ENCODE data around the gene LTB.
"Not testable (repeated sequence)": the region's sequence is repeated elsewhere in the genome, so short reads cannot be mapped to it uniquely, and the experiment has no call there.

The LTB gene

DNA sequence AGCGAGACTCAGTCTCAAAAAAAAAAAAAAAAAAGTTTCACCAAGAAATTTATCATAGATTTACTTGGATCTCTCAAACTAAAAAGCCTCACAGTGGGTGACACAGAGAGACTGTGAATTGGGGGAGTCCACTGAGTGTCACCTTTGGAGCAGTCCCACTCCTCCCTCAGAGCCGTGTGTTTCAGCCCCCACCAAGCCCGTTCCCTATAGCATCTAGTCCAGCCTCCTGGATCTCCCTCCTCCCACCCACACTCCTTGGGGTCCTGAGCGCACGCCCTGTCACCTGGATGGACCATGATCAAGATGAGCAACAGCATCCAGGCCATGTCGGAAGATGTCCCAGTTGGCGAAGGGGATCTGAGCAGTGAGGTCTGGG, 10.2 kb upstream of the LTB start:
- no peak overlapping the region for H3K27ac ChIP-seq (ENCODE audit: low read length)

DNA sequence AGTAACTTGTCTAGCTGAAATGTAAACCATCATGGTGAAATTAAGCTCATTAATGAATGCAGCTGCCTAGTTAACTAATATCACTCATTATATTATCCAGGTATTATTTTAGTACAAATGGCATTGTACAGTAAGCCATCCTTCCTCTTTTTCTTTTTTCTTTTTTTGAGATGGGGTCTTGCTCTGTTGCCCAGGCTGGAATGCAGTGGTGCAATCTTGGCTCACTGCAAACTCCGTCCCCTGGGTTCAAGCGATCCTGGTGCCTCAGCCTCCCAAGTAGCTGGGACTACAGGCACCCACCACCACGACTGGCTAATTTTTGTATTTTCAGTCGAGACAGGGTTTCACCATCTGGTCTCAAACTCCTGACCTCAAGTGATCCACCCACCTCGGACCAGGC, 8.5 kb upstream of the LTB start:
- H3K27ac ChIP-seq (ENCODE audit: low read length); H3K4me3 ChIP-seq (ENCODE audit: low read length); H3K27me3 ChIP-seq (ENCODE audit: insufficient read depth, low read length); H3K4me1 ChIP-seq (ENCODE audit: insufficient read depth, low read length); H3K36me3 ChIP-seq (ENCODE audit: insufficient read depth, low read depth, low read length); H3K9me3 ChIP-seq (ENCODE audit: insufficient read depth, low read depth, low read length); H3K9ac ChIP-seq (ENCODE audit: low read depth, low read length): not testable (repeated sequence)

More for the DNA sequence above, 10.2 kb upstream of the LTB start:
- Histone ChIP-seq H3K9ac (ENCODE audit: low read depth, low read length) (no peak overlapping the region), H3K27me3 (ENCODE audit: insufficient read depth, low read length) (no peaks in the 10 kb centered on the region), H3K9me3 (ENCODE audit: insufficient read depth, low read depth, low read length) (no peaks in the 10 kb centered on the region), H3K4me3 (ENCODE audit: low read length) (no peak overlapping the region), H3K36me3 (ENCODE audit: insufficient read depth, low read depth, low read length) (no peaks in the 10 kb centered on the region), H3K4me1 (ENCODE audit: insufficient read depth, low read length) (no peaks in the 10 kb centered on the region)

DNA sequence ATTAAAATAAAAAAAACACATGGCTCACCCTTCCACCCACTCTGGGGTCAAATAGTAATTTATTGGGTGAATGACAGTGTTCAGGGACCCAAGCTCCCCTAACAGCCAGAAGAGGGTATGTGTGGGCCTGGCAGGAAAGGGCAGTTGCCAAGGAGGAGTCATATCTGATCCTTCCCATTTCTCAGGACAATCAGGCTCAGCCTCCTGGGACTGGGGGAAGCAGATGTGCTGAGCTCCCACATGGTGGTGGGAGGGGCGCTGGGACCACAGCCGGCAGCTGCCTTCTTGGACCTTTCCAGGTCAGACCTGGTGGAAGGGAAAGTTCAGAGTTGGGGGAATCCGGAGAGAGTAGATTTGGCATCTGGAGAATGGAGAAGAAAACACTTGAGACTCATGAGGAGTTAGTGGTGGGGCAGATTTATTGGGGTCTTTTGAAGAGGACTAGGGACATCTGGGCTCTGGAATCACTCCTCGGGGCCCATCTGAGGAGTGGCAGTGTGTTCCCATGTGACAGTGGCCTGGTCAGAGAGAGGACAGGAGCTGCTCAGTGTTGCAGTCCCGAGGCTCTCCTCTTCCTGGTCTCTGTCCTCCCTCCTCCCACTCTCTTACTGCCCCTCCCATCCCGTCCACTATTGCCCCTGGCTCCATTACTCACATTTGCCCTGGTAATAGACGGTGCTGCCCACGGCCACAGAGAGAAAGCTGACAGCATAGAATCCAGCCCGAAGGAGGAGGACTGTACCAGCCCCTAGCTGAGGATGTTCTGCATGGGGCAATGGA, 6.8 kb upstream of the LTB start:
- Histone ChIP-seq H3K27me3 (ENCODE audit: insufficient read depth, low read length) (no peaks in the 10 kb centered on the region), H3K9me3 (ENCODE audit: insufficient read depth, low read depth, low read length) (no peaks in the 10 kb centered on the region), H3K27ac (ENCODE audit: low read length) (no peak overlapping the region), H3K36me3 (ENCODE audit: insufficient read depth, low read depth, low read length) (no peaks in the 10 kb centered on the region), H3K4me3 (ENCODE audit: low read length) (no peak overlapping the region), H3K9ac (ENCODE audit: low read depth, low read length) (no peak overlapping the region), H3K4me1 (ENCODE audit: insufficient read depth, low read length) (no peaks in the 10 kb centered on the region)

DNA sequence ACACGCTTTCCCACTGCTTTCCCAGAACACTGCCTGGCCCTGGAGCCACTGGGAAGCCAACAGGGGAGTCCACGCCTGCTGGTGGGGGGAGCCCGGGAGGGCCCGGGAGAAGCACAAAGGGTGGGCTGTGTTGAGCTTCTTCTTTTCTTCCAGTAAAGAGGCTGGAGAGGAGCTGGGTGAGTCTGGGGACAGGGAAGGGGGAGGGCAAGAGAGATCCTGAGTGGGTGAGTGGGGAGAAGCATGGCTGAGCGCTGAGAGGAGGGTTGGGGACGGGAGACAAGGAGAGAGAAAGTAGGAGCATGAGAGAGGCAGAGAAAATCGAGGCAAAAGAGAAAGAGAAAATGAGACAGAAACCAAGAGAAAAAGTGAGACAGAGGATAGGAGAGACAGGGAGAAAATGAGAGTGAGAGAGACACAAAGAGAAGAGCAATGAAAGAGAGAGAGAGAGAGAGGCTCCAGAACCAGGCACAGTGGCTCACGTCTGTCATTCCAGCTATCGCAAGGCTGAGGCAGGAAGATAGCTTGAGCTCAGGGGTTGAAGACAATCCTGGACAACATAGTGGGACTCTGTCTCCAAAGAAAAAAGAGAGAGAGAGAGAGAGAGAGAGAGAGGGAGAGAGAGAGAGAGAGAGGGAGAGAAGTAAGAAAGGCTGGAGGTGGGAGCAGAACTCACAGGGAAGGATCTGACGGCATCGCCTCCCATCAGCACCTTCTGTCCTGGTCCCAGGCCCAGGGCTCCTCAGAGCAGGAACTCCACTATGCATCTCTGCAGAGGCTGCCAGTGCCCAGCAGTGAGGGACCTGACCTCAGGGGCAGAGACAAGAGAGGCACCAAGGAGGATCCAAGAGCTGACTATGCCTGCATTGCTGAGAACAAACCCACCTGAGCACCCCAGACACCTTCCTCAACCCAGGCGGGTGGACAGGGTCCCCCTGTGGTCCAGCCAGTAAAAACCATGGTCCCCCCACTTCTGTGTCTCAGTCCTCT, 5.9 kb upstream of the LTB start:
- no peak overlapping the region for H3K9ac ChIP-seq (ENCODE audit: low read depth, low read length)
- H3K4me3 ChIP-seq (ENCODE audit: low read length), result no peak overlapping the region
- no peaks in the 10 kb centered on the region for H3K4me1 ChIP-seq (ENCODE audit: insufficient read depth, low read length)
- H3K27me3 ChIP-seq (ENCODE audit: insufficient read depth, low read length), result no peaks in the 10 kb centered on the region
- H3K27ac ChIP-seq (ENCODE audit: low read length), result no peak overlapping the region
- no peaks in the 10 kb centered on the region for H3K36me3 ChIP-seq (ENCODE audit: insufficient read depth, low read depth, low read length)
- H3K9me3 ChIP-seq (ENCODE audit: insufficient read depth, low read depth, low read length), result no peaks in the 10 kb centered on the region

DNA sequence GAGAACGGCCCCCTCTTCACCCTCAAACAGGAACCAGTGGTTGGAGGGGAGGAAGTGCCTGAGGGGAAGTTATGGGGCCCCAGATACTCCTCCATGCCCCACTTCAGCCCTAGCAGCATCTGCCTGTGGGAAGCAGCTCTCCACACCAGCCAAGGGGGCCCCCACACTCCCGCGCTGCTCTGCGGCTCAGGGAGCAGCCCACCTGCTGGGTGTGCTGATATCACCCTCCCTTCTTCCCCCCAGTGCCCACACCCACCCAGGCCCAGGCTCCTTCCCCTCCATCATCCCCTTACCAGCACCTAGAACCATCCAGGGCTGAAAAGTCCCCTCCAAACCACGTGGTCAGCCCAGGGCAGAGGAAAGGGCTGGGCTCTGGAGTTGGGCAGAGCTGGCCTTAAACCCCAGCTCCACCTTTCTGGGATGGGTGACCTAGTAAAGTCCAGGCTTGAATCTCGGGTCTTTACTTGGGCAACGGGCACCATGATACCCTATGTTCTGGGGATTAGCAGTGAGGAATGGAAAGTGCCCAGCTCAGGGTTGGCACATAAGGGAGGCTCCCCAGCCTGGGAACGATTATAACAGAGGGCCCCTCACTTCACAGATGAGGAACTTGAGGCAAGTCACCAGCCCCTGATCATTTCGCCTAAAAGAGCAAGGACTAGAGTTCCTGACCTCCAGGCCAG, 4.5 kb upstream of the LTB start:
- H3K4me1 ChIP-seq (ENCODE audit: insufficient read depth, low read length), result no peaks in the 10 kb centered on the region
- H3K27me3 ChIP-seq (ENCODE audit: insufficient read depth, low read length), result peaks cover 11% of the 10 kb centered on the region
- H3K9ac ChIP-seq (ENCODE audit: low read depth, low read length), result no peak overlapping the region
- no peaks in the 10 kb centered on the region for H3K36me3 ChIP-seq (ENCODE audit: insufficient read depth, low read depth, low read length)
- H3K27ac ChIP-seq (ENCODE audit: low read length), result no peak overlapping the region
- H3K4me3 ChIP-seq (ENCODE audit: low read length), result no peak overlapping the region
- H3K9me3 ChIP-seq (ENCODE audit: insufficient read depth, low read depth, low read length), result no peaks in the 10 kb centered on the region

DNA sequence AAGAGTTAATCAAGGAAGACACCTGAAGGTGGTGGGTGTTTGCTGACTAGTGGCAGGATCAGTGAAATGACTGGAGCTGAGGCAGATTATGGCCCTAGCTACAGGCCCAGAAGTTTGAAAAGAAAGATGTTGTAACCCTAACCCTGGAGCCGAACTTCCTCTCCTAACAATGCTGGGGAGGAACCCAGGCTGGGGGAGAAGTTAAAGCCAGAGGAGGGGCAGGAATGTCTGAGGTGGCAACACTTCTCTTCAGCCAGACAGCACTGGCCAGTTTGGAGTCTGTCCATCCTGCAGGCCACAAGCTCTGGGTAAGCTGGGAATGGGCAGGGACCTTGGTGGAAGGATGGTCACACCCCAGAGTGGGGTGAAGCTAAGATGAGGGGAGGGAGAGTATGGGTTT, 3.8 kb upstream of the LTB start, which contains the start of gene LST1:
Gene LST1 (plus strand): TSS at position 270 of the 400 bp plus-strand sequence. CDS start 1,023 bp downstream, outside the sequence.
- Histone ChIP-seq H3K4me1 (ENCODE audit: insufficient read depth, low read length) (no peaks in the 10 kb centered on the region), H3K27me3 (ENCODE audit: insufficient read depth, low read length) (peaks cover 18% of the 10 kb centered on the region)

DNA sequence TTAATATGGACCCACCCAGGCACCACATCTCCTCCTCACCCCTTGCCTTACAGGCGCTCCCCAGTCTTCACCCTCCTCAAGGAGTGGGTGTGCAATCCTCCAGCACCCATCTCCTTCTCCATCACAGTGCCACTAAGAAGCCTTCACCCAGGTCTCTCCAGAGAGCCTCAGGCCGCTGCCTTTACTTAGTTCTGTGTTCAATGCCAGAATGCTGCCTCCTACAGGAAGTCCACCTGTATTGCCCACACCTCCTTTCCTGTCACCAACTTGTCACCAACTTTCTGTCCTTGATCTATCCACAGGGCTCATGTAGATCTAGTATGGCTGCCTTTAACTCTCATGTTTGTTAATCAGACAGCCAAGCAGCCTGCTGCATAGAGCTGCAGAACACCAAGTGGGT, 3.3 kb upstream of the LTB start:
- Histone ChIP-seq H3K9ac (ENCODE audit: low read depth, low read length) (no peak overlapping the region), H3K36me3 (ENCODE audit: insufficient read depth, low read depth, low read length) (no peaks in the 10 kb centered on the region), H3K4me1 (ENCODE audit: insufficient read depth, low read length) (no peaks in the 10 kb centered on the region), H3K9me3 (ENCODE audit: insufficient read depth, low read depth, low read length) (no peaks in the 10 kb centered on the region), H3K27me3 (ENCODE audit: insufficient read depth, low read length) (peaks cover 21% of the 10 kb centered on the region), H3K4me3 (ENCODE audit: low read length) (no peak overlapping the region), H3K27ac (ENCODE audit: low read length) (no peak overlapping the region)

More for the DNA sequence above, 3.8 kb upstream of the LTB start, which contains the start of gene LST1:
- H3K36me3 ChIP-seq (ENCODE audit: insufficient read depth, low read depth, low read length), result no peaks in the 10 kb centered on the region
- H3K27ac ChIP-seq (ENCODE audit: low read length), result no peak within 1 kb of the TSS
- no peak within 1 kb of the TSS for H3K9ac ChIP-seq (ENCODE audit: low read depth, low read length)
- H3K4me3 ChIP-seq (ENCODE audit: low read length), result no peak within 1 kb of the TSS
- H3K9me3 ChIP-seq (ENCODE audit: insufficient read depth, low read depth, low read length), result no peaks in the 10 kb centered on the region

DNA sequence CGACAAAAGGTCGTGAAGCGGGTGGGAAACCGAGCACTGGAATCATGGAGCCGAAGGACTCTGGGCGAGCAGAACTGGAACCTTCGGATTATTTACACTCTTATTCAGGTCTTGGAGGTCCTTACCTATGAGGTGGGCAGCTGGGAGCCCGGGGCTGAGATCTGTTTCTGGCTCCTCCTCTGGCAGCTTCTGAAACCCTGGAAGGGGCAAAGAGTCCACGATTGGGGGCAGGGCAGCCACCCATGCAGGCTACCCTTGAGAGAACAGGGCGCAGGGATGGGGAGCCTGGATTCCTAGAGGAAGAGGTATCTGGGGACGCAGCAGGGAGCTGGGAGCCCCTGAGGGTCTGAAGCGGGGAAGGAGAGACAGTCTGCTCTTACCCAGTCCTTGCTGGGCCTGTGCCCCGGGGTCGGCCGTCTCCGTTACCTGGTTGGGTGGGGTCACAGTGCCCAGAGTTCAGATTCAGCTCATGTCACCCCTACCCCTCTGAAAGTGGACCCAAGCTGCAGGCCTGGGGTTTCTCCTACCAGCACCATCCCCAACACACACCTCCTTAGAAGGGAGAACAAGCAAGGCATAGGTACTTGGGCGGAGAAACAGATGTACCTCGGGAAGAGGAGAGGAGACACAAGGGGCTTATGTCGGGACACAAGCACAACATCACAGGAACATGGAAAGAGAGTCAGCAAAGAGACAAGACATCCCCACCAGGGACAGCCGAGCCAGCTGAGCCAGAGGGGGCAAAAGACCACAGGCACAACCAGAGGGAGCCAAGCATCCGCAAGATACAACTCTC, 592 bp downstream of the LTB start:
- no peaks in the 10 kb centered on the region; the same call in 1 of the 2 replicates for H3K4me1 ChIP-seq (ENCODE audit: insufficient read depth, low read length)

DNA sequence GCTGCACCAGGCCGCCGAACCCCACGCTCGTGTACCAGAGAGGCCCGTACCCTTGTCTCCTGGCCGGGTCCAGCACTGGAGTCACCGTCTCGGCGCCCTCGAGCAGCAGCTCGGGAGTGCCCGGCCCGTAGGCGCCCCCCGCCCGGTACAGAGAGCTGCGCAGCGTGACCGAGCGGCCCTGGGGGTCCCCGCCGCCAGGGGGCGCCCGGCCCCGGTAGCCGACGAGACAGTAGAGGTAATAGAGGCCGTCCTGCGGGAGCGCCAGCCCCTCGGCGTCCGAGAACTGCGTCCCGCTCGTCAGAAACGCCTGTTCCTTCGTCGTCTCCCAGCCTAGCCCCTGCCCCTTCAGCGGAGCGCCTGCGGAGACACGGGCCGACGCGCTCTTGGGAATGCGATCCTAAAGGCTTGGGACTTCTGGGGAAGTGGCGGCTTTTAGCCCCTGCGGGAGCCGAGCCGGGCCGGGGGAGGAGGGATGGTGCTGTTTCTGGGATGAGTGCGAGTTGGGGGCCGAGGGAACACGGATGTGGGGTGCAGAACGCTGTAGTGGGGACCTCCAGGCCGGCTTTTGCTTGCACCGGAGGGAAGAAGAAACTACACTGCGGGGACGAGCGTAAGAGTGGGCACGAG, 1.3 kb downstream of the LTB start:
- Histone ChIP-seq H3K4me1 (ENCODE audit: insufficient read depth, low read length) (no peaks in the 10 kb centered on the region; the same call in 1 of the 2 replicates), H3K9ac (ENCODE audit: low read depth, low read length) (peak overlapping the region; percentile 86), H3K9me3 (ENCODE audit: insufficient read depth, low read depth, low read length) (no peaks in the 10 kb centered on the region), H3K4me3 (ENCODE audit: low read length) (peak overlapping the region; percentile 94), H3K27ac (ENCODE audit: low read length) (no peak overlapping the region), H3K27me3 (ENCODE audit: insufficient read depth, low read length) (peaks cover 32% of the 10 kb centered on the region), H3K36me3 (ENCODE audit: insufficient read depth, low read depth, low read length) (no peaks in the 10 kb centered on the region)

More for the DNA sequence above, 592 bp downstream of the LTB start:
- no peaks in the 10 kb centered on the region for H3K36me3 ChIP-seq (ENCODE audit: insufficient read depth, low read depth, low read length)
- H3K27ac ChIP-seq (ENCODE audit: low read length), result no peak overlapping the region
- H3K9me3 ChIP-seq (ENCODE audit: insufficient read depth, low read depth, low read length), result no peaks in the 10 kb centered on the region
- peak overlapping the region; percentile 86 for H3K9ac ChIP-seq (ENCODE audit: low read depth, low read length)
- H3K27me3 ChIP-seq (ENCODE audit: insufficient read depth, low read length), result peaks cover 31% of the 10 kb centered on the region
- H3K4me3 ChIP-seq (ENCODE audit: low read length), result peak overlapping the region; percentile 94

DNA sequence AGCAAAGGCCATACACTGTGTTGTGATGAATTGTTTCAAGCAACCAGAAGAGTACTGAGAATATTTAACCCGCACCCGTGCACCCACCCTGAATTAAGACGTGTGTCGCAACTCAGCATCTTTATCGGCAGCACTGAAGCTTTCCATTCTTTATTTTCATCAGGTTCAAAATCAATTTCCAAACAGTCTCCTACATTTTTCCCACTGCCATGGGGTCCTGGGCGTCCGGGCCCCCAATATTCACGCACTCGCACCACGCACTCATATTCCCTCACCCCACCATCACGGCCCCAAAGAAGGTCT, 1.8 kb downstream of the LTB start:
- Histone ChIP-seq H3K9ac (ENCODE audit: low read depth, low read length) (peak overlapping the region; percentile 86; the same call in 1 of the 2 replicates), H3K9me3 (ENCODE audit: insufficient read depth, low read depth, low read length) (no peaks in the 10 kb centered on the region), H3K4me1 (ENCODE audit: insufficient read depth, low read length) (no peaks in the 10 kb centered on the region; the same call in 1 of the 2 replicates), H3K27me3 (ENCODE audit: insufficient read depth, low read length) (peaks cover 37% of the 10 kb centered on the region), H3K36me3 (ENCODE audit: insufficient read depth, low read depth, low read length) (no peaks in the 10 kb centered on the region), H3K4me3 (ENCODE audit: low read length) (peak overlapping the region; percentile 94), H3K27ac (ENCODE audit: low read length) (no peak overlapping the region)

All from iPS-20b (cell line).